Sigmoid colon (tissue), 4 donors: ENCODE results near the gene SH3PXD2B.

Source experiments
- POLR2AphosphoS5 ChIP-seq, 4 donors: sonication (generic); formaldehyde crosslinking; IDR thresholded peaks; one replicate each; pipeline ENCODE4 v1.6.1; 2017; ENCODE audit warnings: antibody characterized with exemption in 4 of 4
- TF ChIP-seq, protein P1 (sequence below), 4 experiments: fragments of 450-650 bp in 3 of 4; fragments of 200-600 bp in 1 of 4; IDR thresholded peaks; one replicate each; pipeline ENCODE4 v1.5.1; 2016 to 2019; ENCODE audit warnings: antibody characterized with exemption in 4 of 4, mild to moderate bottlenecking in 3 of 4, moderate library complexity in 2 of 4

DNA sequence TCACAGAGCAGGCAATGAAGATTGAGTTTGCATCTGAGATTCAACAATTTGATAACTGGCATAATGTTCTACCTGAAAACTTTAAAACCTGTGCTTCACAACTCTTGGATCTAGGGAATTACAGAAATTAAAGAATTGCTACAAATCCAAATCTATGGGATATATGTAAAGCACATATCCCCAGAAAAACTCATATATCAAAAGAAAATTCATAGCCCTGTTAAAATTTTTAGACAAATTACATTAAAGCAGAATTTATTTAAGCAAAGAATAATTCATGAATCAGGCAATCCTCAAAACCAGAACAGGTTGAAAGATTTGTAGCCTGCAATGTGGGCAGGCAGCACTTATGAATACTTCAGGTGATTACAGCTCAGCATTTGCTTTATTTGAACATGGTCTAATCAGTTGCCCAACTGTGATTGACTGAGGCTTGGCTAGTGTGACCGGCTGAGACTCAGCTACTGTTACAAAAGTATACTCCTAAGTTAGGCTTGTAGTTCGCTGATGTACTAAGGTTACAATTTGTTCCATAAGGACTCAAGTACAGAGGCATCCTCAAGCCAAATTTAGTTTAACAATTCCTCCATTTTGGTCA lies 160.5 kb downstream of the SH3PXD2B start:
- TF ChIP-seq, protein P1, sequence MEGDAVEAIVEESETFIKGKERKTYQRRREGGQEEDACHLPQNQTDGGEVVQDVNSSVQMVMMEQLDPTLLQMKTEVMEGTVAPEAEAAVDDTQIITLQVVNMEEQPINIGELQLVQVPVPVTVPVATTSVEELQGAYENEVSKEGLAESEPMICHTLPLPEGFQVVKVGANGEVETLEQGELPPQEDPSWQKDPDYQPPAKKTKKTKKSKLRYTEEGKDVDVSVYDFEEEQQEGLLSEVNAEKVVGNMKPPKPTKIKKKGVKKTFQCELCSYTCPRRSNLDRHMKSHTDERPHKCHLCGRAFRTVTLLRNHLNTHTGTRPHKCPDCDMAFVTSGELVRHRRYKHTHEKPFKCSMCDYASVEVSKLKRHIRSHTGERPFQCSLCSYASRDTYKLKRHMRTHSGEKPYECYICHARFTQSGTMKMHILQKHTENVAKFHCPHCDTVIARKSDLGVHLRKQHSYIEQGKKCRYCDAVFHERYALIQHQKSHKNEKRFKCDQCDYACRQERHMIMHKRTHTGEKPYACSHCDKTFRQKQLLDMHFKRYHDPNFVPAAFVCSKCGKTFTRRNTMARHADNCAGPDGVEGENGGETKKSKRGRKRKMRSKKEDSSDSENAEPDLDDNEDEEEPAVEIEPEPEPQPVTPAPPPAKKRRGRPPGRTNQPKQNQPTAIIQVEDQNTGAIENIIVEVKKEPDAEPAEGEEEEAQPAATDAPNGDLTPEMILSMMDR (IDR thresholded peaks at IDR 0.05): peak in 1 of 4 experiments; percentile 9
- no peak for TF ChIP-seq POLR2AphosphoS5 (IDR thresholded peaks at IDR 0.05)
